B cell (primary cell): ENCODE data around the gene CD300LG. TPM values are rescaled to one million over a fixed set of nuclear protein-coding genes. Genes with fewer than 3 reads are reported as not detected.

Experiments
- ATAC-seq: fragments of 200-7000 bp; cut with Tn5 transposase; one replicate; pipeline ENCODE4 v1.10.0; 2021; ENCODE audit warnings: low read depth, mild to moderate bottlenecking, moderate number of reproducible peaks, moderate library complexity
- CTCF ChIA-PET: fragments of 350-600 bp; sonication (Branson Sonifier 250); formaldehyde crosslinking; loops from one replicate; lab custom pipeline; 2021; ENCODE audit warnings: antibody characterized with exemption, inconsistent platforms; lab: Charles Lee
- POLR2A ChIA-PET: fragments of 350-600 bp; sonication (Branson Sonifier 250); formaldehyde crosslinking; loops from one replicate; lab custom pipeline; 2021; ENCODE audit warnings: antibody characterized with exemption; lab: Charles Lee
- DNase-seq: peaks from one replicate; pipeline ENCODE4 v3.0.0; 2013
- H2AFZ ChIP-seq: 2 replicates; pipeline ENCODE4 v1.6.1; 2012; ENCODE audit warnings: mild to moderate bottlenecking, low read depth, low read length; ENCODE audit not compliant: insufficient read depth, poor library complexity, severe bottlenecking
- H3K27ac ChIP-seq, 2 donors: 1 replicate in 1 of 2; 2 replicates in 1 of 2; pipeline ENCODE4 v1.5.1; 2012 to 2013; ENCODE audit warnings: low read length in 2 of 2, mild to moderate bottlenecking in 2 of 2, moderate library complexity in 1 of 2
- H3K27me3 ChIP-seq, 4 experiments: fragments of 200-600 bp in 1 of 4; sonication (generic) in 1 of 4; replicated peaks in 1 of 4; 1 replicate in 2 of 4; 2 replicates in 2 of 4; pipeline versions ENCODE4 v1.6.1 to v1.7.0; 2013 to 2016; ENCODE audit warnings: low read length in 3 of 4, mild to moderate bottlenecking in 2 of 4, mixed read lengths in 1 of 4, moderate library complexity in 1 of 4; ENCODE audit not compliant: insufficient read depth in 4 of 4, control insufficient read depth in 3 of 4; ENCODE audit errors: control extremely low read depth in 1 of 4
- H3K36me3 ChIP-seq, 2 experiments: replicated peaks in 1 of 2; 1 replicate in 1 of 2; 2 replicates in 1 of 2; pipeline versions ENCODE4 v1.6.1 to v1.7.1; 2013; ENCODE audit warnings: low read length in 1 of 2; ENCODE audit not compliant: insufficient read depth in 2 of 2, control insufficient read depth in 1 of 2; ENCODE audit errors: control extremely low read depth in 1 of 2, extremely low read depth in 1 of 2
- H3K4me1 ChIP-seq, 2 donors: fragments of 200-600 bp in 1 of 2; sonication (generic) in 1 of 2; 1 replicate in 1 of 2; 2 replicates in 1 of 2; pipeline versions ENCODE4 v1.5.1 to v1.6.1; 2013 to 2017; ENCODE audit warnings: low read length in 2 of 2; ENCODE audit not compliant: control insufficient read depth in 2 of 2, insufficient read depth in 2 of 2
- H3K4me2 ChIP-seq: replicated peaks from 2 replicates; pipeline ENCODE3; 2012; ENCODE audit warnings: mild to moderate bottlenecking, low read depth, low read length; ENCODE audit not compliant: poor library complexity, severe bottlenecking
- H3K4me3 ChIP-seq, 5 experiments: fragments of 200-600 bp in 1 of 5; sonication (generic) in 1 of 5; 1 replicate in 3 of 5; 2 replicates in 2 of 5; pipeline versions ENCODE4 v1.5.1 to v1.7.0; 2011 to 2016; ENCODE audit warnings: low read length in 4 of 5, mild to moderate bottlenecking in 4 of 5, low read depth in 2 of 5, control low read depth in 1 of 5, moderate library complexity in 1 of 5; ENCODE audit not compliant: insufficient read depth in 1 of 5; ENCODE audit errors: control extremely low read depth in 1 of 5, extremely low read depth in 1 of 5
- H3K79me2 ChIP-seq: fragments of 200-600 bp; sonication (generic); one replicate; pipeline ENCODE4 v1.6.0; 2016; ENCODE audit warnings: low read length; ENCODE audit not compliant: control insufficient read depth, insufficient read depth
- H3K9ac ChIP-seq: fragments of 200-600 bp; sonication (generic); 2 replicates; pipeline ENCODE4 v1.6.1; 2017; ENCODE audit warnings: mild to moderate bottlenecking, low read length, moderate library complexity
- H3K9me3 ChIP-seq, 3 donors: one replicate each; pipeline versions ENCODE4 v1.6.1 to v1.7.1; 2013; ENCODE audit warnings: low read length in 2 of 3; ENCODE audit not compliant: control insufficient read depth in 2 of 3, insufficient read depth in 1 of 3; ENCODE audit errors: control extremely low read depth in 1 of 3
- H4K20me1 ChIP-seq: 2 replicates; pipeline ENCODE4 v1.6.0; 2012; ENCODE audit warnings: mild to moderate bottlenecking, low read length; ENCODE audit not compliant: insufficient read depth, control insufficient read depth, poor library complexity, severe bottlenecking
- H3K27ac Mint-ChIP-seq: one replicate; pipeline ENCODE4 v1.8.0; 2021; ENCODE audit warnings: mixed read lengths
- H3K27me3 Mint-ChIP-seq: one replicate; pipeline ENCODE4 v1.8.0; 2021; ENCODE audit warnings: mixed read lengths
- H3K4me1 Mint-ChIP-seq: one replicate; pipeline ENCODE4 v1.8.0; 2021; ENCODE audit warnings: mixed read lengths
- H3K4me3 Mint-ChIP-seq: one replicate; pipeline ENCODE4 v1.8.0; 2021; ENCODE audit warnings: mixed read lengths
- H3K9me3 Mint-ChIP-seq: one replicate; pipeline ENCODE4 v1.8.0; 2022; ENCODE audit warnings: mixed read lengths; ENCODE audit not compliant: insufficient read depth
- CTCF ChIP-seq: fragments of 200-600 bp; IDR thresholded peaks from one replicate; pipeline ENCODE4 v1.8.0; 2022; ENCODE audit warnings: antibody characterized with exemption, mild to moderate bottlenecking
- EZH2 ChIP-seq: IDR thresholded peaks from 2 replicates; pipeline ENCODE4 v1.6.1; 2012; ENCODE audit warnings: borderline replicate concordance, low read depth, mild to moderate bottlenecking, moderate library complexity, low read length; ENCODE audit not compliant: insufficient read depth, poor library complexity, severe bottlenecking
- WGBS: methylation state at CpG from one replicate; pipeline ENCODE4 v1.1.5; 2013; ENCODE audit warnings: missing lambda C conversion rate; ENCODE audit not compliant: insufficient coverage; 5-methylcytosine and 5-hydroxymethylcytosine counted together
- intact Hi-C: fragments of 100-400 bp; cut with micrococcal nuclease; formaldehyde crosslinking; loops from one replicate; pipeline ENCODE4 v1.10.0; 2022
- polyA plus RNA-seq: library from polyadenylated mRNA; depleted of rRNA; stranded (reverse); fragments of >200 nt; gene quantifications from 2 replicates; pipeline ENCODE4 v1.2.3, GENCODE V29; 2012
- total RNA-seq, 2 donors: library from RNA; stranded (reverse); fragments of 120-200 nt in 1 of 2; gene quantifications; 1 replicate in 1 of 2; 2 replicates in 1 of 2; pipeline versions ENCODE4 v1.2.3 to v1.2.4, GENCODE V29; 2013 to 2022

Gene CD300LG
- total and polyA plus RNA-seq, 2 donors (not counting 1 experiment from before 2014, with no cell fraction given) = not detected

GRCh38 chr17:43871946-43872690, 25.1 kb downstream of the CD300LG start:
- POLR2A ChIA-PET = no interaction called here
- whole genome bisulfite sequencing = 80% methylated on average over 12 of the region's 14 CpGs
- intact Hi-C loops = no loop called here

More at GRCh38 chr17:43871946-43872690, 25.1 kb downstream of the CD300LG start:
- no peak overlapping the region for H2AFZ ChIP-seq
- no peaks in the 10 kb centered on the region for H4K20me1 ChIP-seq
- H3K9me3 Mint-ChIP-seq = peaks cover 2% of the 10 kb centered on the region
- H3K9ac ChIP-seq = no peak overlapping the region
- H3K36me3 ChIP-seq = no peaks in the 10 kb centered on the region
- H3K4me1 Mint-ChIP-seq = no peaks in the 10 kb centered on the region
- peaks cover 0 to 9% (median 4%) of the 10 kb centered on the region in 4 experiments for H3K27me3 ChIP-seq
- H3K27me3 Mint-ChIP-seq = peaks cover 49% of the 10 kb centered on the region
- H3K27ac Mint-ChIP-seq = no peak overlapping the region
- TF ChIP-seq CTCF (no peak), EZH2 (no peak)
- H3K27ac ChIP-seq = no peak overlapping the region
- H3K4me1 ChIP-seq = no peaks in the 10 kb centered on the region
- ATAC-seq (no peak), DNase-seq (no peak)
- H3K4me3 Mint-ChIP-seq = no peak overlapping the region
- peaks cover 0 to 7% (median 0%) of the 10 kb centered on the region in 3 donors for H3K9me3 ChIP-seq
- no peak overlapping the region for H3K4me2 ChIP-seq
- H3K79me2 ChIP-seq = no peaks in the 10 kb centered on the region
- no peak overlapping the region for H3K4me3 ChIP-seq
- CTCF ChIA-PET = no interaction called here
